Kidney epithelial cell (primary cell): ENCODE results near the gene CDK19. TPM values are rescaled to one million over a fixed set of nuclear protein-coding genes. Genes with fewer than 3 reads are reported as not detected.

Experiments
- DNase-seq: peaks from one replicate; pipeline ENCODE4 v3.0.0-alpha.2; 2010; ENCODE audit warnings: low read depth
- H3K27me3 ChIP-seq: 2 replicates; pipeline ENCODE4 v1.6.0; 2011; ENCODE audit warnings: low read length; ENCODE audit not compliant: control insufficient read depth, insufficient read depth
- H3K36me3 ChIP-seq: 2 replicates; pipeline ENCODE4 v1.5.1; 2011; ENCODE audit warnings: low read length; ENCODE audit not compliant: control insufficient read depth, insufficient read depth
- H3K4me3 ChIP-seq: 2 replicates; pipeline ENCODE4 v1.5.1; 2011; ENCODE audit warnings: low read depth, mild to moderate bottlenecking, control low read depth, low read length
- total RNA-seq: library from RNA; depleted of rRNA; stranded (reverse); fragments of >200 nt; gene quantifications from 2 replicates; pipeline ENCODE4 v1.2.3, GENCODE V29; 2015
- TF ChIP-seq, protein P1 (sequence below): IDR thresholded peaks from 2 replicates; pipeline ENCODE4 v1.5.1; 2011; ENCODE audit warnings: mild to moderate bottlenecking, moderate library complexity, low read length, control low read depth, inconsistent platforms; ENCODE audit not compliant: insufficient read depth, poor library complexity, severe bottlenecking

CDK19 gene
- total RNA-seq, 1 donor from 2014 or later = 17.6 TPM

DNA sequence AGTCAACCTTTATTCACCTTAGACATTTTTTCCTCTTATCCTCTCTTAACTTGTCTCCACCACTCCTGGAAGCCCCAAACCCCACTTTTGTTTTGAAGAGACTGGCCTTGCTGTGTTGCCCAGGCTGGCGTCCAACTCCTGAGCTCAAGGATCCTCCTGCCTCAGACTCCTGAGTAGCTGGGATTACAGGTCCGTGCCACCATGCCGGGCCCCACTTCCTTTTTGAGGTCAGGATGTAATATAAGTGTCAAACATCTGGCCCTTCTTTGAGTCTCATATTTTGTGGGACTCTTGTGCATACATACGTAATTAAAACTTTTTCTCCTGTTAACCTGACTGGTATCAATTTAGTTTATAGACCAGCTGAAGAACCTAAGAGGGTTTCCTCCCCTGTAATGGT is 1.4 kb upstream of the CDK19 start:
- TF ChIP-seq, protein P1, sequence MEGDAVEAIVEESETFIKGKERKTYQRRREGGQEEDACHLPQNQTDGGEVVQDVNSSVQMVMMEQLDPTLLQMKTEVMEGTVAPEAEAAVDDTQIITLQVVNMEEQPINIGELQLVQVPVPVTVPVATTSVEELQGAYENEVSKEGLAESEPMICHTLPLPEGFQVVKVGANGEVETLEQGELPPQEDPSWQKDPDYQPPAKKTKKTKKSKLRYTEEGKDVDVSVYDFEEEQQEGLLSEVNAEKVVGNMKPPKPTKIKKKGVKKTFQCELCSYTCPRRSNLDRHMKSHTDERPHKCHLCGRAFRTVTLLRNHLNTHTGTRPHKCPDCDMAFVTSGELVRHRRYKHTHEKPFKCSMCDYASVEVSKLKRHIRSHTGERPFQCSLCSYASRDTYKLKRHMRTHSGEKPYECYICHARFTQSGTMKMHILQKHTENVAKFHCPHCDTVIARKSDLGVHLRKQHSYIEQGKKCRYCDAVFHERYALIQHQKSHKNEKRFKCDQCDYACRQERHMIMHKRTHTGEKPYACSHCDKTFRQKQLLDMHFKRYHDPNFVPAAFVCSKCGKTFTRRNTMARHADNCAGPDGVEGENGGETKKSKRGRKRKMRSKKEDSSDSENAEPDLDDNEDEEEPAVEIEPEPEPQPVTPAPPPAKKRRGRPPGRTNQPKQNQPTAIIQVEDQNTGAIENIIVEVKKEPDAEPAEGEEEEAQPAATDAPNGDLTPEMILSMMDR = no peak
- Histone ChIP-seq H3K36me3 (no peaks in the 10 kb centered on the region), H3K4me3 (no peak overlapping the region), H3K27me3 (no peaks in the 10 kb centered on the region)
- DNase-seq = no peak

DNA sequence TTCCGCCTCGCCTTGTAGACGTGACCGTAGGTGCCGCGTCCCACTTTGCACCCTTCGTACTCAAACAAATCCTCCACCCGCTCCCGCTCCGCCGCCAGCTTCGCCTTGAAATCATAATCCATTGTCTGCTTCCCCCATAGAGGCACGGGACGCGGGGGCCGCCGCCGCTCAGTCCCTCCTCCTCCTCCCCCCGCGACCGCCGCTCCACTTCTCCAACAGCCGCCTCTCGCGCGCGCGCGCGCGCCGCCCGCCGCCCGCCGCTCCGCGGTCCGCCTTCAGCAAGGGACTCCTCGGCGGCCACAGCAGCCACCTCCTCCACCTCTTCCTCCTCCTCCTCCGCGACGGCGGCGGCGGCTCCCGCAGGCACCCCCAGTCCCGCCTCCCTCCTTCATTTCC is 256 bp downstream of the CDK19 start:
- TF ChIP-seq, protein P1 = no peak
- no peaks in the 10 kb centered on the region for H3K27me3 ChIP-seq
- no peak for DNase-seq
- H3K36me3 ChIP-seq = no peaks in the 10 kb centered on the region
- H3K4me3 ChIP-seq = peak overlapping the region; percentile 85

DNA sequence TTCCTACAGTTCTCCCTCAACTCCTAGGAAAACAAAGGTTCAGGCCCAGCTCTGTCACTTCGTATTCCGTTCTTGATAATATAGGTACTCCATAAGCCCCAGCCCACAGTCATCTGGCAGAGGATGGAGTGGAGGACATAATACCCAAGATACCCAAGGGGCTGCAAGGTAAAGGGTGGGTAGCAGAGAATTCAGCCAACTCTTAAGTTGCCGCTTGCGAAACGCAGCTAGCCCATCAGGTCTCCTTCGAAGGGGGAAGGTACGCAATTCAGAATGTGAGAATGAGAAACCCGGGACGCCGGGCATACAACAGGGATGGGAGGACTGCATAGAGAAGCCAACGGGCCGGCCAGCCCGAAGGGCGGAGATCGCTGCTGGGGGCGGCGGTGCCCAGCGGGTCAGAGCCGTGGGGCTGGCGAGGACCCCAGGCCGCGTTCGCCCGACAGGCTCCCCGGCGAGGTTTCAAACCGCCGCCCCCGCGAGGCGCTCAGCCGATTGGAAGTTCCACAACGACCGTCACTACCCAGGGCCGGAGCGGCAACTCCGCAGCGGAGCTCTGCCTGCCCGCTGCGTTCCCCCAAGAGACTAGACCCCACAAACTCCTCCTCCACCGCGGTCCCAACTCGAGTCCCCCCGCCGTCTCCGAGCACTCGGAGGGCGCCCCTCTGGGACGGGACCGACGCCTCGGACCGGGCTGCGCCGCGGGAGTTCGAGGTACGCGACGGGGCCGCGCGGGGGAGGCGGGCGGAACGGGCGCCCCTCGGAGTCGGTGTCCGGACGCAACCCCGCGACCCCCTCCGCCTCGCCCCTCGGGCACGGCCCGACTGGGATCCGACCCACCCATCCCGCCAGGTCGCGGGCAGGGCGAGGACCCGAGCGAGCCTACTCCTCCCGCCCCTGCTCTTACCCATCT is 911 bp downstream of the CDK19 start:
- Histone ChIP-seq H3K27me3 (no peaks in the 10 kb centered on the region), H3K36me3 (no peaks in the 10 kb centered on the region), H3K4me3 (peak overlapping the region; percentile 85)
- TF ChIP-seq, protein P1 = no peak
- DNase-seq = no peak

DNA sequence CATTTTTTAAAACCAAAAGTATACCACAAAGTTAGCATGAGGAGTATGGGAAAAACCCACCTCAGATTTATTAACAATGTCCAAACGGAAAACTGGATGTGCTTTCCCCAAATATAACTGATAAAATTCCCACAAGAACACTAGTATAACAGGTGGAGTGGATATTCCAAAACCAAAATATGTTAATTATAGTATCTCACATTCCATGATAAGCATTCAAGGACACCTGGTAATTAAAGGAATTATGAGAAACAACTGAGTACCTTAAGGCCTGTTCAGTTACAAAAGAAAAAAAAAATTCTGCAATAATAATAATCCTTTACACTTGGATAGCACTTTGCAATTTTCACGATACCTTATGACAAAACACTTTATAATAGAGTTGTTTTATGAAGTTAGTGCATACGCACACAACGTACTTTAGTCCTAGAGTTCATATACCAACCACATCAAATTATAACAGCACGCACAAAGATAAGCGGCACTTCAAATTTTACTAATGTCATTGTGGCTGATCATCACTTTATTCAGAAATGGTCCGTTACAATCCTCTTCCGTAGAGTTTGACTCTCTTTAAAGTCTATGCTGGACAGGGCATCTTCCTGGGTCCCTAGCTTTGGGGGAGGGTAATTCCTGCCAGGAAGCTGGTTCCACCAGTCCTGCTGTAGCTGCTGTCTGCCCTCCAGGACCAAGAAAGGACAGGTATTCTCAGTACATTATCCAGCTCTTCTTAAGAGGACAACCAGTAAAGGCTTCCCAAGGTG is 1.7 kb downstream of the CDK19 start:
- Histone ChIP-seq H3K4me3 (peak overlapping the region; percentile 85), H3K36me3 (no peaks in the 10 kb centered on the region), H3K27me3 (no peaks in the 10 kb centered on the region)
- TF ChIP-seq, protein P1 = no peak
- DNase-seq = no peak

DNA sequence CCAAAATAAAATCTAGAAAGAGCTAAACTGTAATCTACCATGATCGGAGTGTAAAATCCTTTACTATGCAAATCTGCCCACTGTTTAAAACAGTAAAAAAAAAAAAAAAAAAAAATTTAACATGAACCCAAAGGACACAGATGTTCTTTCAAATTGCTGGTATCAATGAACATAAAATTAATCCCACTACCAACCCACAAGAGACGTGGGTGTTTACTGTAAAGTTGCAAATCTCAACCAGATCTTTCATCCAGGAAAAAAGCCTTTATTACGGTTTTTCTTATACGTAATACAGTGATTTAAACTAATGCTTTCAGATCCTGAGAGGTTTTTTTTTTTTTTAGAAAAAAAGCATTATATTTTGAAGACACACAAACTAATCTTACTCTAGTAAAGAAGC is 2.5 kb downstream of the CDK19 start:
- no peak for DNase-seq
- TF ChIP-seq, protein P1 = no peak
- H3K4me3 ChIP-seq = no peak overlapping the region
- no peaks in the 10 kb centered on the region for H3K36me3 ChIP-seq
- no peaks in the 10 kb centered on the region for H3K27me3 ChIP-seq
